Colon (tissue), 2 donors: ENCODE data around the gene AGTR1.
"Not testable (repeated sequence)": the region's sequence is repeated elsewhere in the genome, so short reads cannot be mapped to it uniquely, and the experiment has no call there.

Source experiments
- FAIRE-seq: peaks from 2 replicates; lab custom pipeline; 2012; peaks lifted over from hg19 to GRCh38; lab: Jason Lieb, UNC
- donor health status: control.
- donor health status: control.

Gene AGTR1

DNA sequence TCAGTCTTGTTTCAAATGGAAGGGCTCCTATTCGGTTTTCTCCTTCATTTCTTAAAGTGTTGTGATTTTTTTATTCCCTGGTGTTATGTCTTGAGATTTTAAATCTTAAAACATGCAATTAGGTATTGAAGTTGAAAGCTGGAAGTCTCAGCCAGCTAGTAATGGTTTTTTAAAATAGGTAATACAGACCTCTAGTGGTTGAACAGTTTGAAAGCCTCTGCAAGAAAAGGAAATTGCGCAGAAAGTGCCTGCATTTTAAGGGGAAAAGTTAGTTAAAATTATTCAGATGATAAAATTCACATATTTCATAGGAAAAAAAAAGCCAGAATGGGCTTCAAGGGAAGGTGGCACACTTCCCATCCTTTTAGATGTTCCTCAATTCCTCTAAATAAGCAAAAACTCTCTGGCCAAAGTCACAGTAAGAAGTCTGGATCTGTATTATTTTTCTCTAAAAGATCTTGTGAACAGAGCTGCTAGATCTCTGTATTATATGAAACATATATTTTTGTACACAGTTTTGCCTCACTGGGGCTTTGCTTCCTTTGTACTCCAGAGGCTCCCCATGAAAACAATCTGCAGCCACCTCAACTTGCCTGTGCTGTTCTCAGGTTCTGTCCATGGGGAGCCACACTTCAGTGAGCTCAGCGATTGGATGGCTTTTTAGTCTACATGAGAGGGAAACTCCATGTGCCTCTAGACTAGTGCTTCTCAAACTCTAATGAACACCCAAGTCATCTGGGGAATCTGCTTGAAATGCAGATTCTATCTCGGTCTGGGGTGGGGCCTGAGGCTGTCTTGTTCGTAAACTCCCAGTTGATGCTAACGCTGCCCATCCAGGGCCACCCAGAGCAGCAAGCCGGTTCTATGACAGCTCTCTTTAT lies 21.5 kb downstream of the AGTR1 start:
- FAIRE-seq = no peak

DNA sequence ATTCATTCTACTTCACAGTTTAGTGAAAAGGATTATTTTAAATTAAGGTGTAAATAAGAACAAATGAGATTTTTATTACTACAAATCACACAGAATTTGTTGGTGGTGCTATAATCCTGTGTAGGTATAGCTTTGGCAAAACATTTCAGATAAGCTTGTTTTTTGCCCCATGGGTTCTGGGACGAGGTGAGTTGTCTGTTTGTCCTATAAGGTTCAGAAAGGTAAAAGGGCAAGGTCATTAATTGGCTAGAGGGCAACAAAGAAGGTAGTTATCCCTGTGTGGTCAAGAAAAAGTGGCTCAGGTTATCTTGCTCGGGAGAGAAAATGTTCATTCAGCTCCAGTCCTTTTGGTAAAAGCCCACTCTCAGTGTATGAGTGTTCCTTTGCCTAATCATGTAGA lies 23.2 kb downstream of the AGTR1 start:
- no peak for FAIRE-seq

DNA sequence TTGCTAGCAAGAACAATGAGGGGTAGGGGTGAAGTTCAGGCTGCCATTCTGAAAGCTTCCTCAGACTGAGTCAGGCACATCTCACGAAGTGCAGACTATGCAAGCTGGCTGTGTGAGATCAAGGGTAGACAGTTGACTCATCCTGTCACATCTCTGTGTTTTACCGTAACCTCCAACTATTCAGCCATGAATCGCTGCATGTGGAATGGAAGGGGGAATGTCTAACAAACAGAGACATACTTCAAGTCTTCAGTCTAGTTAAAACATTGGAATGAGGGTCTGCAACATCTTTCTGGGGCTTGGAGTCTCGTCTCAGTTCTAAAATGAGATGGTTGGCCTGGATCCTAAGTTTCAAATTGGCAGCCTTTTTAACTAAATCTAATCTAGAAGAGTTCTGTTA lies 25.9 kb downstream of the AGTR1 start:
- no peak for FAIRE-seq

DNA sequence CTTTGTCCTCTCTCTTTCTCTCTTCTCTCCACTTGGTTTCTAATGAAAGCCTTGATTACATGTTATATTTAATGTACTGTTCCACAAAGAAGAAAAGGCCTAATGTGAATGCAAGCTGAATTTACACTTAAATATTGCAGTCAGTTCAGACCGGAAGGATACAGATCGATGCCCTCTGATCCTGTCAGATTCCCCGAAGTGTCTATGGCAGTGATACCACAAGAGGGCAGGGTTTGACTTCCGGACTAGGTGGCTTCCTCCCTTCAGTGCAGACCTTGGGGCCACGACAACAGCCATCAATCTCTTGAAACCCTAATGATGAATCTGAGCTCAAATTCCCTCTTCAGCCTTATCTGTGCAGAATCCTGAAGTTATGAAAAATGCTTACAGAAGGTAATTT lies 29.5 kb downstream of the AGTR1 start:
- no peak for FAIRE-seq

- FAIRE-seq = no peak
These were observed 31.1 kb downstream of the AGTR1 start for GRCh38 chr3:148728753-148729152.

DNA sequence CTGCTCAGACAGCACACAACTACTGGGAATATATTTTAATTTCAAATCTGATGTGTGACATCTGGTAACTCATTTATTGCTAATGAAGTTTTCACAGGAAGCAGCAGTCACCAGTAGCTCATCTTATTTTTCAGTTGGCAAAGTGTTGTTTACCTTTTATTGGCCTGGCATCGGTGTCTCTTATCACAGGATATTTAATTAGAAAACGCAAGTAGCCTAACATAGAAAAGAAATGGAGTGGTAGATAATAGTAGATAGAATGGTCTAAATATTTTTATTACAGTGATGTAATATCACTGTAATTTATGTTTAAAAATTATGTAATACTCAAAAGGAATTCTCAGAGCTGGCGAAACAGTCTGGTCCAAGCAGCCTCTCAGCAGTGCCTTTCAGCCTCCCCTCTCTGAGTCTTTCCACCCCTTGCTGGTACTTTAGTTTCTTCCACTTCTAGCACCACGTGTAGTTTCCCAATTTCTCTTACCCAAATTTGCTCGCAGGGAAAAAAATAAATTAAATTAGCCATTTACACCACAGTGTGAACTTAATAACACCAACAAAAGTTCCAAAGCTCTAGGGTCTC lies 31.9 kb downstream of the AGTR1 start:
- FAIRE-seq = no peak

DNA sequence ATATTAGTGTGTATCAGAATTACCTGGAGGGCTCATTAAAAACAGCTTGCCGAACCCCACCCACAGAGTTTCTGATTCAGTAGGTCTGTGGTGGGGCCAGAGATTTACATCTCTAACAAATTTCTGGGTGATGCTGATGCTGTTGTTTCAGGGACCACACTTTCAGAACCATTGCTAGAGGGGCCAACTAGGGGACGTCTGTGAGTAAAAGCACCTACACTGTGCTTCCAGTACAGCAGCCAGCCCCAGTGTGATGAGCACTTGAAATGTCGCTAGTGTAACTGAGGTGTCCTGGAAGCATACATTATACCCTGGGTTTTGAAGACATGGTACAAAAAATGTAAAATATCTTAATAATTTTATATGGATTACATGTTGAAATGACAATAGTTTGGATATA lies 33.0 kb downstream of the AGTR1 start:
- no peak for FAIRE-seq

GRCh38 chr3:148735597-148735996 lies 37.9 kb downstream of the AGTR1 start:
- FAIRE-seq = no peak

GRCh38 chr3:148736086-148736485 lies 38.4 kb downstream of the AGTR1 start:
- no peak for FAIRE-seq

- no peak for FAIRE-seq
These were observed 39.4 kb downstream of the AGTR1 start for GRCh38 chr3:148737104-148737530.

- FAIRE-seq = no peak
These were observed 42.0 kb downstream of the AGTR1 start for GRCh38 chr3:148739720-148740119.

DNA sequence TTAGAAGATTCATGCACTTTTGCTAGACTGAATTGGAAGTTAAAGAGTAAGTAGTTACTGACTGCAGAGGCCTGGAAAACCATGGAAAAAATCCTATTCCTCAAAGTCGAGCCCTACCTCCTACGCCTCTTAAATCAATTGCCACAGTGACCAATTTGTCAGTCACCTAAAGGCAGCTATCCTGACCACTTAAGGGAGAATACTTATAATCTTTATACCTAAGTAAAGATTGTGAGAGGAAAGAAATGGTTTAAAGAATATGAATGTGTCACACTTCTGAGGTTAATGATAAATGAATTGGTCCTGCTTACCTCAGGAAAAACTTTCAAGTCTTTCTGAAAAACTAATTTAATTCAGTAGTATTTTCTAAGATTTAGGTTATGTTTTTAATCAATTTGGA lies 42.6 kb downstream of the AGTR1 start:
- FAIRE-seq = no peak

DNA sequence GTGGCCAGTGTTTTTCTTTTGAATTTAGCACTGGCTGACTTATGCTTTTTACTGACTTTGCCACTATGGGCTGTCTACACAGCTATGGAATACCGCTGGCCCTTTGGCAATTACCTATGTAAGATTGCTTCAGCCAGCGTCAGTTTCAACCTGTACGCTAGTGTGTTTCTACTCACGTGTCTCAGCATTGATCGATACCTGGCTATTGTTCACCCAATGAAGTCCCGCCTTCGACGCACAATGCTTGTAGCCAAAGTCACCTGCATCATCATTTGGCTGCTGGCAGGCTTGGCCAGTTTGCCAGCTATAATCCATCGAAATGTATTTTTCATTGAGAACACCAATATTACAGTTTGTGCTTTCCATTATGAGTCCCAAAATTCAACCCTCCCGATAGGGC lies 43.5 kb downstream of the AGTR1 start:
- FAIRE-seq = no peak

DNA sequence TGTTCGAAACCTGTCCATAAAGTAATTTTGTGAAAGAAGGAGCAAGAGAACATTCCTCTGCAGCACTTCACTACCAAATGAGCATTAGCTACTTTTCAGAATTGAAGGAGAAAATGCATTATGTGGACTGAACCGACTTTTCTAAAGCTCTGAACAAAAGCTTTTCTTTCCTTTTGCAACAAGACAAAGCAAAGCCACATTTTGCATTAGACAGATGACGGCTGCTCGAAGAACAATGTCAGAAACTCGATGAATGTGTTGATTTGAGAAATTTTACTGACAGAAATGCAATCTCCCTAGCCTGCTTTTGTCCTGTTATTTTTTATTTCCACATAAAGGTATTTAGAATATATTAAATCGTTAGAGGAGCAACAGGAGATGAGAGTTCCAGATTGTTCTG lies 44.4 kb downstream of the AGTR1 start:
- FAIRE-seq = no peak

DNA sequence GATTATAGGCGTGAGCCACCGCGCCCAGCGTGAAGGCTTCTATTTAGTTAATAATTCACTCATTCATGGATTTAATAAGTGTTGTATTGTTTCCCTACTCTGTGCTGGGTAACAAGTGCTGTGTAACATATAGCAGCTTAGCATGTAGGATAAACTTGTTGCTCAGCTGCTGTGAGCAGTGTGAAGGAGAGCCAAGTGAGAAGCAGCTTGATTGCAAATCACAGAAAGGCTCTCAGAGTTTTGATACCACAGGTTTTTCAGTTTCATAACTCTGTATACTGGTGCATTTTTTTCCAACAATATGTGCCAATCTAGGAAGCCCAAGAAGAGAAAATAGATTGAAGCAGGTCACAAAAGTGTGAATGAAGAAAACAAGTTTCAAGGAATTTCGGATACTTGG lies 48.4 kb downstream of the AGTR1 start:
- FAIRE-seq = no peak

GRCh38 chr3:148748283-148748682 lies 50.6 kb downstream of the AGTR1 start:
- no peak for FAIRE-seq

DNA sequence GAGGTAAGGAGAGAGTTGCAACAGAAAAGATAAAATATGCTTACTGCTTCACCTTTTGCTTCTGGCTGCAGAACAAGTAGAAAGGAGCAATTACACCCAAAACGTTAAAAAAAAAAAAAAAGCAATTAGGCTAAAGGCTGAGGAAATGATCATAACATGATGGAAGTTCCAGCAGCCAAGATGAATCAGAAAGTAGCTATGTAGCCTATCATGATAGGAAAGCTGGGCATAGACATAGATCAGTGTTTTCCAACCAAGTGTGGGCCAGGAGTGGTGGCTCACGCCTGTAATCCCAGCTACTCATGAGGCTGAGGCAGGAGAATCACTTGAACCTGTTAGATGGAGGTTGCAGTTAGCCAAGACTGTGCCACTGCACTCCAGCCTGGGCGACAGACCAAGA lies 52.6 kb downstream of the AGTR1 start:
- no peak for FAIRE-seq

DNA sequence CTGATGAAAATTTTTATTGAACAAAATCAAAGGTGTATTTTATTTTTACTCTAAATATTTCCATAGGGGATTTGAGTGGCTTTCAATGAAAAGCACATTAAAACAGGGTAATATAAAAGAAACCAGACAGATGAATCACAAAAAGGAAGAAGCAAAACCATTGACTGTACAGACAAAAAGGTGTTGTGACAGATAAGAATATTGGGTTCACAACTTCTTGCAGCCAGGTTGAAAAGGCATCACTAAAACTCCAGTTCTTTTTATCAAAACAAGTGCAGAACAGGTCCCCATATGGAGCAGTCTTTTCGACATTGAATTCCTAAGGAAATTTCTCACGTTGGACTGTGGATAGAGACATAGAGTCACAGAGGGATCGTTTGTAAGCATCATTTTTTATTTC lies 53.8 kb downstream of the AGTR1 start:
- FAIRE-seq = no peak

GRCh38 chr3:148753385-148753784 lies 55.7 kb downstream of the AGTR1 start:
- not testable (repeated sequence) for FAIRE-seq

DNA sequence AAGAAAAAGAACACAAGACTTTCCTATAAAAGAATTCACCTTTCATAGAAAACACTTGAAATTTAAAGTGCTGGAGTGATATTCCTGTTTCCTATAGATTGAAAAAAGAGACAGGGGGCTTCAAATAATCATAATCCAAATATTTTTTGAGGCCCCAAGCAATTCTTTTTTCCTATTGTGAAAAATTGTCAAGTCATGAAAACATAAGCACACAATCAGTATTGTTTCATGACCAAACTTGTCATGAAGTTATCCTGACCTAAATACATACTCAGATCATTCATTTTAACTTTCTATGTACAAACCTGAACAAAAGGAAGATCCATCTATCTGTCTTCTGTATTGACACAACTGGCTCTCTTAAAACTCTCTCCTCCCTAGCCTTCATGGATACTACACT lies 57.9 kb downstream of the AGTR1 start:
- FAIRE-seq = no peak

GRCh38 chr3:148756311-148756710 lies 58.6 kb downstream of the AGTR1 start:
- FAIRE-seq = no peak

GRCh38 chr3:148757238-148758215 lies 59.8 kb downstream of the AGTR1 start:
- FAIRE-seq = no peak
